Right cardiac atrium (tissue), 5 donors: ENCODE results near the gene CLEC2D. TPM values are rescaled to one million over a fixed set of nuclear protein-coding genes. Genes with fewer than 3 reads are reported as not detected.
"Not testable (repeated sequence)": the region's sequence is repeated elsewhere in the genome, so short reads cannot be mapped to it uniquely, and the experiment has no call there.

Source experiments
- ATAC-seq, 2 donors: fragments of 200-7000 bp; cut with Tn5 transposase; one replicate each; pipeline versions ENCODE4 v1.8.0 to v1.9.1; 2020; ENCODE audit warnings: moderate library complexity in 2 of 2, mild to moderate bottlenecking in 1 of 2
- DNase-seq, 3 donors: peaks; one replicate each; pipeline ENCODE4 v3.0.0-alpha.2; 2020
- H3K27ac ChIP-seq: one replicate; pipeline ENCODE4 v1.5.1; 2013; ENCODE audit warnings: mild to moderate bottlenecking, low read length, control low read depth, moderate library complexity
- H3K27me3 ChIP-seq: one replicate; pipeline ENCODE4 v1.6.1; 2013; ENCODE audit not compliant: control insufficient read depth, insufficient read depth
- H3K4me1 ChIP-seq: one replicate; pipeline ENCODE4 v1.6.1; 2013; ENCODE audit warnings: low read length; ENCODE audit not compliant: control insufficient read depth, insufficient read depth
- H3K4me3 ChIP-seq: one replicate; pipeline ENCODE4 v1.5.1; 2013; ENCODE audit warnings: low read length, control low read depth
- H3K9me3 ChIP-seq: one replicate; pipeline ENCODE4 v1.6.1; 2013; ENCODE audit warnings: low read length; ENCODE audit not compliant: control insufficient read depth
- WGBS: extraction: QIAGEN DNeasy Blood & Tissue Kit; methylation state at CpG from one replicate; pipeline ENCODE4 v1.1.7; 2013; 5-methylcytosine and 5-hydroxymethylcytosine counted together
- intact Hi-C, 4 donors: fragments of 100-400 bp; cut with DNase I; formaldehyde crosslinking; loops; one replicate each; pipeline versions ENCODE4 v1.11.0 to v1.14.0; 2022 to 2023
- polyA plus RNA-seq: library from polyadenylated mRNA; stranded (reverse); fragments of 200-250 nt; gene quantifications from one replicate; pipeline ENCODE4 v1.2.3, GENCODE V29; 2013
- total RNA-seq, 4 donors: library from RNA; stranded (reverse); fragmentation: NEBNext Ultra II Directional; extraction: Animal tissue kit (Norgen Biotek cat#: 25700); gene quantifications; one replicate each; pipeline ENCODE4 v1.2.1, GENCODE V29; 2021
- donor health status: healthy with polysubstance abuse.
- donor health status: DM: no; HTN: yes; CAD: no.
- donor health status: DM: no; HTN: no; CAD: no.
- donor health status: DM: no; HTN: yes; CAD: no; lungs with severe emphysema.
- donor health status: DM: yes; HTN: yes; CAD: no.

Gene CLEC2D
- total and polyA plus RNA-seq, 5 donors, result 3.1 to 17.8 (median 12.4) TPM

- intact Hi-C loops, H3K27me3 ChIP-seq, DNase-seq, H3K4me1 ChIP-seq, H3K4me3 ChIP-seq, ATAC-seq, H3K9me3 ChIP-seq, H3K27ac ChIP-seq: not testable (repeated sequence)
- WGBS, result 80% methylated on average over 6 of the region's 6 CpGs
These were observed 43.6 kb downstream of the CLEC2D start for GRCh38 chr12:9713032-9713558.

GRCh38 chr12:9717070-9717925 lies 47.8 kb downstream of the CLEC2D start:
- no peak for ATAC-seq
- WGBS, result 93% methylated on average over 15 of the region's 15 CpGs
- Histone ChIP-seq H3K4me3 (no peak overlapping the region), H3K27ac (no peak overlapping the region), H3K27me3 (no peaks in the 10 kb centered on the region), H3K9me3 (no peaks in the 10 kb centered on the region), H3K4me1 (no peaks in the 10 kb centered on the region)
- intact Hi-C loops, result no loop called here
- no peak for DNase-seq

GRCh38 chr12:9718968-9719367 lies 49.5 kb downstream of the CLEC2D start:
- intact Hi-C loops, result no loop called here

GRCh38 chr12:9719790-9720189 lies 50.3 kb downstream of the CLEC2D start:
- Histone ChIP-seq H3K27me3 (no peaks in the 10 kb centered on the region), H3K9me3 (no peaks in the 10 kb centered on the region), H3K27ac (no peak overlapping the region), H3K4me3 (no peak overlapping the region), H3K4me1 (no peaks in the 10 kb centered on the region)
- no peak for ATAC-seq
- 31% methylated on average over 1 of the region's 1 CpG for WGBS
- no peak for DNase-seq
- intact Hi-C loops, result no loop called here

More at GRCh38 chr12:9718968-9719367, 49.5 kb downstream of the CLEC2D start:
- no peaks in the 10 kb centered on the region for H3K27me3 ChIP-seq
- H3K27ac ChIP-seq, result no peak overlapping the region
- H3K4me1 ChIP-seq, result no peaks in the 10 kb centered on the region
- ATAC-seq (no peak), DNase-seq (no peak)
- no peaks in the 10 kb centered on the region for H3K9me3 ChIP-seq
- 95% methylated on average over 7 of the region's 7 CpGs for WGBS
- H3K4me3 ChIP-seq, result no peak overlapping the region

- ATAC-seq, result no peak
- no peak overlapping the region for H3K4me3 ChIP-seq
- DNase-seq, result no peak
- H3K9me3 ChIP-seq, result no peaks in the 10 kb centered on the region
- no peaks in the 10 kb centered on the region for H3K27me3 ChIP-seq
- 68% methylated on average over 5 of the region's 5 CpGs for WGBS
- H3K4me1 ChIP-seq, result no peaks in the 10 kb centered on the region
- intact Hi-C loops, result no loop called here
- no peak overlapping the region for H3K27ac ChIP-seq
These were observed 52.0 kb downstream of the CLEC2D start for GRCh38 chr12:9721394-9722092.

GRCh38 chr12:9724023-9724422 lies 54.5 kb downstream of the CLEC2D start:
- Histone ChIP-seq H3K27ac (no peak overlapping the region), H3K27me3 (no peaks in the 10 kb centered on the region), H3K9me3 (no peaks in the 10 kb centered on the region), H3K4me1 (no peaks in the 10 kb centered on the region), H3K4me3 (no peak overlapping the region)
- intact Hi-C loops, result no loop called here
- WGBS, result 80% methylated on average over 1 of the region's 1 CpG
- ATAC-seq, result no peak
- no peak for DNase-seq

- Histone ChIP-seq H3K27ac (no peak overlapping the region), H3K27me3 (no peaks in the 10 kb centered on the region), H3K9me3 (no peaks in the 10 kb centered on the region), H3K4me3 (no peak overlapping the region), H3K4me1 (no peaks in the 10 kb centered on the region)
- 62% methylated on average over 2 of the region's 2 CpGs for WGBS
- intact Hi-C loops, result no loop called here
- ATAC-seq (no peak), DNase-seq (no peak)
These were observed 55.8 kb downstream of the CLEC2D start for GRCh38 chr12:9725213-9725870.

- no peaks in the 10 kb centered on the region for H3K27me3 ChIP-seq
- H3K4me1 ChIP-seq, result no peaks in the 10 kb centered on the region
- DNase-seq (no peak), ATAC-seq (no peak)
- intact Hi-C loops, result no loop called here
- H3K9me3 ChIP-seq, result no peaks in the 10 kb centered on the region
- WGBS, result 87% methylated on average over 1 of the region's 1 CpG
- H3K4me3 ChIP-seq, result no peak overlapping the region
- H3K27ac ChIP-seq, result no peak overlapping the region
These were observed 58.3 kb downstream of the CLEC2D start for GRCh38 chr12:9727813-9728212.

- no peak overlapping the region for H3K4me3 ChIP-seq
- no peak for ATAC-seq
- no peaks in the 10 kb centered on the region for H3K9me3 ChIP-seq
- no peaks in the 10 kb centered on the region for H3K4me1 ChIP-seq
- no peak for DNase-seq
- intact Hi-C loops, result no loop called here
- H3K27ac ChIP-seq, result no peak overlapping the region
- H3K27me3 ChIP-seq, result no peaks in the 10 kb centered on the region
These were observed 59.6 kb downstream of the CLEC2D start for GRCh38 chr12:9729082-9729481.

- Histone ChIP-seq H3K4me3 (no peak overlapping the region), H3K27me3 (no peaks in the 10 kb centered on the region), H3K27ac (no peak overlapping the region), H3K9me3 (no peaks in the 10 kb centered on the region), H3K4me1 (no peaks in the 10 kb centered on the region)
- 48% methylated on average over 3 of the region's 3 CpGs for WGBS
- DNase-seq (no peak), ATAC-seq (no peak)
- intact Hi-C loops, result no loop called here
These were observed 60.5 kb downstream of the CLEC2D start for GRCh38 chr12:9730011-9730410.

GRCh38 chr12:9730591-9730990 lies 61.1 kb downstream of the CLEC2D start:
- intact Hi-C loops, result no loop called here
- ATAC-seq (no peak), DNase-seq (no peak)
- Histone ChIP-seq H3K4me1 (no peaks in the 10 kb centered on the region), H3K27me3 (no peaks in the 10 kb centered on the region), H3K4me3 (no peak overlapping the region), H3K27ac (no peak overlapping the region), H3K9me3 (no peaks in the 10 kb centered on the region)
- WGBS, result 77% methylated on average over 6 of the region's 6 CpGs
